HEK293 (cell line): ENCODE results near the gene HAND1.

Experiments
- CTCF ChIA-PET: fragments of 350-600 bp; formaldehyde crosslinking; extraction: SDS; loops from one replicate; lab custom pipeline; 2021; ENCODE audit warnings: antibody characterized with exemption; lab: Yijun Ruan, JAX
- POLR2A ChIA-PET: fragments of 300-600 bp; formaldehyde crosslinking; extraction: SDS; loops from one replicate; lab custom pipeline; 2020; ENCODE audit warnings: antibody characterized with exemption, inconsistent platforms; lab: Yijun Ruan, JAX
- H3K27ac ChIP-seq: fragments of 200-500 bp; sonication (Bioruptor generic); 2 replicates; pipeline ENCODE4 v1.5.1; 2014; ENCODE audit warnings: low read depth, low read length, control low read depth, inconsistent platforms; ENCODE audit errors: extremely low read depth
- H3K36me3 ChIP-seq, 2 experiments: fragments of 200-500 bp in 1 of 2; sonication (Bioruptor generic) in 1 of 2; 1 replicate in 1 of 2; 2 replicates in 1 of 2; pipeline ENCODE4 v1.5.1; 2014 to 2017; ENCODE audit warnings: inconsistent platforms in 2 of 2, low read length in 2 of 2; ENCODE audit not compliant: control insufficient read depth in 2 of 2, insufficient read depth in 1 of 2
- H3K4me1 ChIP-seq: fragments of 200-500 bp; sonication (Bioruptor generic); 2 replicates; pipeline ENCODE4 v1.5.1; 2014; ENCODE audit warnings: mild to moderate bottlenecking, low read length, inconsistent platforms; ENCODE audit not compliant: control insufficient read depth, insufficient read depth
- H3K4me3 ChIP-seq: 2 replicates; pipeline ENCODE4 v1.5.1; 2011; ENCODE audit warnings: low read depth, mild to moderate bottlenecking, control low read depth, low read length, moderate library complexity
- H3K9me3 ChIP-seq: fragments of 200-500 bp; sonication (Bioruptor generic); 2 replicates; pipeline ENCODE4 v1.5.1; 2014; ENCODE audit warnings: low read depth, low read length, inconsistent platforms; ENCODE audit not compliant: control insufficient read depth, insufficient read depth
- EGR2 ChIP-seq: fragments of 450-650 bp; formaldehyde crosslinking; IDR thresholded peaks from 2 replicates; pipeline ENCODE4 v1.5.1; 2016; ENCODE audit warnings: low read depth, missing biosample characterization, missing genetic modification characterization
- PRDM1 ChIP-seq: fragments of 450-650 bp; formaldehyde crosslinking; IDR thresholded peaks from 2 replicates; pipeline ENCODE4; 2016; ENCODE audit warnings: missing biosample characterization, missing genetic modification characterization
- SCRT2 ChIP-seq: fragments of 450-650 bp; formaldehyde crosslinking; IDR thresholded peaks from 2 replicates; pipeline ENCODE4 v1.5.1; 2016; ENCODE audit warnings: missing biosample characterization, missing genetic modification characterization
- SETDB1 ChIP-seq: IDR thresholded peaks from one replicate; pipeline ENCODE4 v1.6.1; 2017; ENCODE audit warnings: mild to moderate bottlenecking, low read length, moderate library complexity, mixed read lengths; ENCODE audit not compliant: insufficient read length
- TRIM28 ChIP-seq: IDR thresholded peaks from 2 replicates; pipeline ENCODE4 v1.6.1; 2011; ENCODE audit warnings: low read length, control low read depth, borderline replicate concordance
- ZEB2 ChIP-seq: fragments of 450-650 bp; formaldehyde crosslinking; IDR thresholded peaks from 2 replicates; pipeline ENCODE4 v1.5.1; 2016; ENCODE audit warnings: missing biosample characterization, missing genetic modification characterization
- ZFHX2 ChIP-seq: fragments of 450-650 bp; formaldehyde crosslinking; conservative IDR thresholded peaks from 2 replicates; pipeline ENCODE4 v1.5.1; 2016; ENCODE audit warnings: missing biosample characterization, missing genetic modification characterization
- ZNF133 ChIP-seq: fragments of 450-650 bp; formaldehyde crosslinking; IDR thresholded peaks from 2 replicates; pipeline ENCODE4 v1.5.1; 2016; ENCODE audit warnings: missing biosample characterization, missing genetic modification characterization
- ZNF211 ChIP-seq: fragments of 450-650 bp; formaldehyde crosslinking; IDR thresholded peaks from 2 replicates; pipeline ENCODE4 v1.5.1; 2016; ENCODE audit warnings: low read depth, missing biosample characterization, missing genetic modification characterization
- ZNF24 ChIP-seq: fragments of 450-650 bp; formaldehyde crosslinking; IDR thresholded peaks from 2 replicates; pipeline ENCODE4 v1.5.1; 2016; ENCODE audit warnings: missing biosample characterization, missing genetic modification characterization
- ZNF274 ChIP-seq, 2 experiments: fragments of 200-500 bp in 1 of 2; fragments of 450-650 bp in 1 of 2; sonication (Bioruptor generic) in 1 of 2; formaldehyde crosslinking in 1 of 2; IDR thresholded peaks; 2 replicates each; pipeline versions ENCODE4 v1.5.1 to v1.6.1; 2014 to 2016; ENCODE audit warnings: borderline replicate concordance in 1 of 2, inconsistent platforms in 1 of 2, low read length in 1 of 2, missing biosample characterization in 1 of 2, missing genetic modification characterization in 1 of 2
- ZNF302 ChIP-seq: fragments of 450-650 bp; formaldehyde crosslinking; IDR thresholded peaks from 2 replicates; pipeline ENCODE4 v1.5.1; 2016; ENCODE audit warnings: missing biosample characterization, missing genetic modification characterization, low read depth
- ZNF391 ChIP-seq: fragments of 450-650 bp; formaldehyde crosslinking; IDR thresholded peaks from 2 replicates; pipeline ENCODE4 v1.5.1; 2016; ENCODE audit warnings: low read depth, missing biosample characterization, missing genetic modification characterization, borderline replicate concordance
- ZNF510 ChIP-seq: fragments of 450-650 bp; formaldehyde crosslinking; IDR thresholded peaks from 2 replicates; pipeline ENCODE4 v1.5.1; 2018; ENCODE audit warnings: mild to moderate bottlenecking, missing genetic modification characterization, missing biosample characterization; ENCODE audit not compliant: insufficient replicate concordance
- ZNF530 ChIP-seq: fragments of 450-650 bp; formaldehyde crosslinking; IDR thresholded peaks from 2 replicates; pipeline ENCODE4 v1.5.1; 2016; ENCODE audit warnings: low read depth, missing biosample characterization, missing genetic modification characterization
- ZNF560 ChIP-seq: fragments of 450-650 bp; formaldehyde crosslinking; IDR thresholded peaks from 2 replicates; pipeline ENCODE4 v1.5.1; 2017; ENCODE audit warnings: missing biosample characterization, missing genetic modification characterization, borderline replicate concordance
- ZNF654 ChIP-seq: fragments of 450-650 bp; formaldehyde crosslinking; IDR thresholded peaks from 2 replicates; pipeline ENCODE4 v1.5.1; 2016; ENCODE audit warnings: low read depth, missing biosample characterization, missing genetic modification characterization
- ZNF777 ChIP-seq: fragments of 450-650 bp; formaldehyde crosslinking; IDR thresholded peaks from 2 replicates; pipeline ENCODE4 v1.5.1; 2017; ENCODE audit warnings: missing biosample characterization, missing genetic modification characterization, borderline replicate concordance
- ZNF792 ChIP-seq: fragments of 450-650 bp; formaldehyde crosslinking; IDR thresholded peaks from 2 replicates; pipeline ENCODE4 v1.5.1; 2016; ENCODE audit warnings: missing biosample characterization, missing genetic modification characterization
- TF ChIP-seq, protein P1 (sequence below): fragments of 450-650 bp; formaldehyde crosslinking; IDR thresholded peaks from 2 replicates; pipeline ENCODE4 v1.5.1; 2016; ENCODE audit warnings: missing biosample characterization, missing genetic modification characterization
- TF ChIP-seq, protein P2 (sequence below): fragments of 450-650 bp; formaldehyde crosslinking; IDR thresholded peaks from 2 replicates; pipeline ENCODE4 v1.5.1; 2016; ENCODE audit warnings: missing biosample characterization, missing genetic modification characterization
- TF ChIP-seq, protein P3 (sequence below): fragments of 450-650 bp; formaldehyde crosslinking; IDR thresholded peaks from 2 replicates; pipeline ENCODE4 v1.5.1; 2016; ENCODE audit warnings: missing biosample characterization, missing genetic modification characterization
- TF ChIP-seq, protein P4 (sequence below): fragments of 450-650 bp; formaldehyde crosslinking; IDR thresholded peaks from 2 replicates; pipeline ENCODE4 v1.5.1; 2016; ENCODE audit warnings: missing biosample characterization, missing genetic modification characterization
- TF ChIP-seq, protein P5 (sequence below): fragments of 450-650 bp; formaldehyde crosslinking; IDR thresholded peaks from 2 replicates; pipeline ENCODE4 v1.5.1; 2016; ENCODE audit warnings: missing biosample characterization, missing genetic modification characterization

Gene HAND1

DNA sequence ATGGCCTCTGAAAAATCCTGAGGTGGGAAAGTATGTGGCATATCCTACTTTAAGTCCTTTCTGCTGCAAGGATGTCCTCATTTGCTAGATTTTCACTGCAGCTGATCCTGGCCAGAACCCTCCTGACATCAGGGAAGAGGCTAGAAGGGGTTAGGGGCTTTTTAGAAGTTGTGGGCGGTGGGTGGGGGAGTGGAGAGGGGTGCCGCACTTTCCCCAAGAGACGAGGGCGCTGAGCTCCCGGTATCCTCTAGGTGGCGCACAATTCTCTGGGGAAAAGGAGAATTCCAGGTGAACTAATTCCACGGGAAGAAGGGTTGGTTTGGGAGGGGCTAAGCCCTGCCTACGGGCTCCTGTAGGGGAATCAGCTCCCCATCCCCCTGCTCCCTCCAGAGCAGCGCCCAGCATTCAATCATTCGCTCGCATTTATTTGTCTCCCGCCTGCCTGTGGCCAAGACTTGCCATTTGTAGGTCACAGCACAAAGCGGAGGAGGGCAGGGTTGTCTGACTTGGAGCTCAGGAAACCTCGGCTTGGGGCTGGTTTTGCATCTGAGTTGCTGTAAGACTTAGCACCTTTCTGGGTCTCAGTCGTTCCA is 42.9 kb upstream of the HAND1 start:
- H3K9me3 ChIP-seq, result no peaks in the 10 kb centered on the region
- no peak overlapping the region for H3K27ac ChIP-seq
- POLR2A ChIA-PET, result interaction anchor here (0.6 kb wide), 2 partner anchors 66 to 142 kb away, joined by 3 read pairs; no protein-coding TSS in a partner anchor
- H3K4me1 ChIP-seq, result peaks cover 4% of the 10 kb centered on the region; the same call in 1 of the 2 replicates
- H3K36me3 ChIP-seq, result no peaks in the 10 kb centered on the region
- CTCF ChIA-PET, result interaction anchor here (0.5 to 3.6 kb wide), 47 partner anchors 8 to 1096 kb away, joined by 3 to 29 read pairs (median 5); partner anchors contain the start of gene HAND1
- H3K4me3 ChIP-seq, result no peak overlapping the region
- no peak for TF ChIP-seq ZNF24
- TF ChIP-seq ZNF792 (tag by site-specific recombination), result no peak
- TF ChIP-seq, protein P1, sequence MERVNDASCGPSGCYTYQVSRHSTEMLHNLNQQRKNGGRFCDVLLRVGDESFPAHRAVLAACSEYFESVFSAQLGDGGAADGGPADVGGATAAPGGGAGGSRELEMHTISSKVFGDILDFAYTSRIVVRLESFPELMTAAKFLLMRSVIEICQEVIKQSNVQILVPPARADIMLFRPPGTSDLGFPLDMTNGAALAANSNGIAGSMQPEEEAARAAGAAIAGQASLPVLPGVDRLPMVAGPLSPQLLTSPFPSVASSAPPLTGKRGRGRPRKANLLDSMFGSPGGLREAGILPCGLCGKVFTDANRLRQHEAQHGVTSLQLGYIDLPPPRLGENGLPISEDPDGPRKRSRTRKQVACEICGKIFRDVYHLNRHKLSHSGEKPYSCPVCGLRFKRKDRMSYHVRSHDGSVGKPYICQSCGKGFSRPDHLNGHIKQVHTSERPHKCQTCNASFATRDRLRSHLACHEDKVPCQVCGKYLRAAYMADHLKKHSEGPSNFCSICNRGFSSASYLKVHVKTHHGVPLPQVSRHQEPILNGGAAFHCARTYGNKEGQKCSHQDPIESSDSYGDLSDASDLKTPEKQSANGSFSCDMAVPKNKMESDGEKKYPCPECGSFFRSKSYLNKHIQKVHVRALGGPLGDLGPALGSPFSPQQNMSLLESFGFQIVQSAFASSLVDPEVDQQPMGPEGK (tag by site-specific recombination), result peak; percentile 35; the same call in 1 of the 2 replicates
- TF ChIP-seq, protein P2, sequence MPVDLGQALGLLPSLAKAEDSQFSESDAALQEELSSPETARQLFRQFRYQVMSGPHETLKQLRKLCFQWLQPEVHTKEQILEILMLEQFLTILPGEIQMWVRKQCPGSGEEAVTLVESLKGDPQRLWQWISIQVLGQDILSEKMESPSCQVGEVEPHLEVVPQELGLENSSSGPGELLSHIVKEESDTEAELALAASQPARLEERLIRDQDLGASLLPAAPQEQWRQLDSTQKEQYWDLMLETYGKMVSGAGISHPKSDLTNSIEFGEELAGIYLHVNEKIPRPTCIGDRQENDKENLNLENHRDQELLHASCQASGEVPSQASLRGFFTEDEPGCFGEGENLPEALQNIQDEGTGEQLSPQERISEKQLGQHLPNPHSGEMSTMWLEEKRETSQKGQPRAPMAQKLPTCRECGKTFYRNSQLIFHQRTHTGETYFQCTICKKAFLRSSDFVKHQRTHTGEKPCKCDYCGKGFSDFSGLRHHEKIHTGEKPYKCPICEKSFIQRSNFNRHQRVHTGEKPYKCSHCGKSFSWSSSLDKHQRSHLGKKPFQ (tag by site-specific recombination), result no peak
- no peak for TF ChIP-seq ZNF211 (tag by site-specific recombination)
- TF ChIP-seq, protein P3, sequence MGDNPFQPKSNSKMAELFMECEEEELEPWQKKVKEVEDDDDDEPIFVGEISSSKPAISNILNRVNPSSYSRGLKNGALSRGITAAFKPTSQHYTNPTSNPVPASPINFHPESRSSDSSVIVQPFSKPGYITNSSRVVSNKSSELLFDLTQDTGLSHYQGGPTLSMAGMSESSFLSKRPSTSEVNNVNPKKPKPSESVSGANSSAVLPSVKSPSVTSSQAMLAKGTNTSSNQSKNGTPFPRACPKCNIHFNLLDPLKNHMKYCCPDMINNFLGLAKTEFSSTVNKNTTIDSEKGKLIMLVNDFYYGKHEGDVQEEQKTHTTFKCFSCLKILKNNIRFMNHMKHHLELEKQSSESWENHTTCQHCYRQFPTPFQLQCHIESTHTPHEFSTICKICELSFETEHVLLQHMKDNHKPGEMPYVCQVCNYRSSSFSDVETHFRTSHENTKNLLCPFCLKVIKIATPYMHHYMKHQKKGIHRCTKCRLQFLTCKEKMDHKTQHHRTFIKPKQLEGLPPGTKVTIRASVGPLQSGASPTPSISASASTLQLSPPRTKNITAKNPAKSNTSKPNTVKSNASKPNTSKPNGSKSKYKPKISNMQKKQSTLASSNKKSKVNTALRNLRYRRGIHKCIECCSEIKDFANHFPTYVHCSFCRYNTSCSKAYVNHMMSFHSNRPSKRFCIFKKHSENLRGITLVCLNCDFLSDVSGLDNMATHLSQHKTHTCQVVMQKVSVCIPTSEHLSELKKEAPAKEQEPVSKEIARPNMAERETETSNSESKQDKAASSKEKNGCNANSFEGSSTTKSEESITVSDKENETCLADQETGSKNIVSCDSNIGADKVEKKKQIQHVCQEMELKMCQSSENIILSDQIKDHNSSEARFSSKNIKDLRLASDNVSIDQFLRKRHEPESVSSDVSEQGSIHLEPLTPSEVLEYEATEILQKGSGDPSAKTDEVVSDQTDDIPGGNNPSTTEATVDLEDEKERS (tag by site-specific recombination), result no peak
- TF ChIP-seq ZNF391, result no peak
- TF ChIP-seq EGR2 (tag by site-specific recombination), result 0 out of 2 replicates have a peak, but pooled peaks have one; percentile 21
- TF ChIP-seq ZFHX2 (tag by site-specific recombination), result peak; percentile 68
- TF ChIP-seq SETDB1, result no peak
- no peak for TF ChIP-seq ZNF530
- no peak for TF ChIP-seq ZNF560
- TF ChIP-seq ZEB2 (tag by site-specific recombination), result peak; percentile 93
- TF ChIP-seq, protein P4, sequence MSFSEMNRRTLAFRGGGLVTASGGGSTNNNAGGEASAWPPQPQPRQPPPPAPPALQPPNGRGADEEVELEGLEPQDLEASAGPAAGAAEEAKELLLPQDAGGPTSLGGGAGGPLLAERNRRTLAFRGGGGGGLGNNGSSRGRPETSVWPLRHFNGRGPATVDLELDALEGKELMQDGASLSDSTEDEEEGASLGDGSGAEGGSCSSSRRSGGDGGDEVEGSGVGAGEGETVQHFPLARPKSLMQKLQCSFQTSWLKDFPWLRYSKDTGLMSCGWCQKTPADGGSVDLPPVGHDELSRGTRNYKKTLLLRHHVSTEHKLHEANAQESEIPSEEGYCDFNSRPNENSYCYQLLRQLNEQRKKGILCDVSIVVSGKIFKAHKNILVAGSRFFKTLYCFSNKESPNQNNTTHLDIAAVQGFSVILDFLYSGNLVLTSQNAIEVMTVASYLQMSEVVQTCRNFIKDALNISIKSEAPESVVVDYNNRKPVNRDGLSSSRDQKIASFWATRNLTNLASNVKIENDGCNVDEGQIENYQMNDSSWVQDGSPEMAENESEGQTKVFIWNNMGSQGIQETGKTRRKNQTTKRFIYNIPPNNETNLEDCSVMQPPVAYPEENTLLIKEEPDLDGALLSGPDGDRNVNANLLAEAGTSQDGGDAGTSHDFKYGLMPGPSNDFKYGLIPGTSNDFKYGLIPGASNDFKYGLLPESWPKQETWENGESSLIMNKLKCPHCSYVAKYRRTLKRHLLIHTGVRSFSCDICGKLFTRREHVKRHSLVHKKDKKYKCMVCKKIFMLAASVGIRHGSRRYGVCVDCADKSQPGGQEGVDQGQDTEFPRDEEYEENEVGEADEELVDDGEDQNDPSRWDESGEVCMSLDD (tag by site-specific recombination), result no peak
- peak; percentile 92 for TF ChIP-seq PRDM1 (tag by site-specific recombination)
- no peak for TF ChIP-seq ZNF133 (tag by site-specific recombination)
- TF ChIP-seq ZNF274 (IDR thresholded peaks at IDR 0.05; ENCODE audit: low read length), result no peak
- TF ChIP-seq ZNF274 (tag by site-specific recombination; IDR thresholded peaks at IDR 0.05; ENCODE audit: borderline replicate concordance), result no peak
- no peak for TF ChIP-seq ZNF302
- TF ChIP-seq, protein P5, sequence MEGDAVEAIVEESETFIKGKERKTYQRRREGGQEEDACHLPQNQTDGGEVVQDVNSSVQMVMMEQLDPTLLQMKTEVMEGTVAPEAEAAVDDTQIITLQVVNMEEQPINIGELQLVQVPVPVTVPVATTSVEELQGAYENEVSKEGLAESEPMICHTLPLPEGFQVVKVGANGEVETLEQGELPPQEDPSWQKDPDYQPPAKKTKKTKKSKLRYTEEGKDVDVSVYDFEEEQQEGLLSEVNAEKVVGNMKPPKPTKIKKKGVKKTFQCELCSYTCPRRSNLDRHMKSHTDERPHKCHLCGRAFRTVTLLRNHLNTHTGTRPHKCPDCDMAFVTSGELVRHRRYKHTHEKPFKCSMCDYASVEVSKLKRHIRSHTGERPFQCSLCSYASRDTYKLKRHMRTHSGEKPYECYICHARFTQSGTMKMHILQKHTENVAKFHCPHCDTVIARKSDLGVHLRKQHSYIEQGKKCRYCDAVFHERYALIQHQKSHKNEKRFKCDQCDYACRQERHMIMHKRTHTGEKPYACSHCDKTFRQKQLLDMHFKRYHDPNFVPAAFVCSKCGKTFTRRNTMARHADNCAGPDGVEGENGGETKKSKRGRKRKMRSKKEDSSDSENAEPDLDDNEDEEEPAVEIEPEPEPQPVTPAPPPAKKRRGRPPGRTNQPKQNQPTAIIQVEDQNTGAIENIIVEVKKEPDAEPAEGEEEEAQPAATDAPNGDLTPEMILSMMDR (tag by site-specific recombination), result peak; percentile 65
- peak; percentile 15; the same call in 1 of the 2 replicates for TF ChIP-seq TRIM28
- no peak for TF ChIP-seq ZNF510
- TF ChIP-seq ZNF654 (tag by site-specific recombination), result peak; percentile 22; the same call in 1 of the 2 replicates
- no peak for TF ChIP-seq ZNF777 (tag by site-specific recombination)
- no peak for TF ChIP-seq SCRT2 (tag by site-specific recombination)
